GM06990 (cell line): ENCODE data around the gene MEF2A.
"Not testable (repeated sequence)": the region's sequence is repeated elsewhere in the genome, so short reads cannot be mapped to it uniquely, and the experiment has no call there.

Experiments used
- DNase-seq: peaks from one replicate; pipeline ENCODE4 v3.0.0-alpha.2; 2011; ENCODE audit not compliant: insufficient read length; ENCODE audit errors: extremely low read depth
- H3K27me3 ChIP-seq: replicated peaks from 2 replicates; pipeline ENCODE4 v1.6.0; 2011; ENCODE audit warnings: low read length; ENCODE audit not compliant: control insufficient read depth, insufficient read depth
- H3K36me3 ChIP-seq: 2 replicates; pipeline ENCODE4 v1.5.1; 2011; ENCODE audit warnings: low read length; ENCODE audit not compliant: control insufficient read depth, insufficient read depth
- H3K4me3 ChIP-seq: replicated peaks from 2 replicates; pipeline ENCODE4 v1.5.1; 2011; ENCODE audit warnings: low read depth, mild to moderate bottlenecking, control low read depth, low read length
- CTCF ChIP-seq: IDR thresholded peaks from 2 replicates; pipeline ENCODE4 v1.5.1; 2011; ENCODE audit warnings: low read length, control low read depth, mild to moderate bottlenecking, inconsistent platforms; ENCODE audit not compliant: insufficient read depth, poor library complexity, severe bottlenecking

Gene MEF2A

GRCh38 chr15:99732751-99733267 is 167.0 kb downstream of the MEF2A start:
- Histone ChIP-seq H3K36me3 (peaks cover 3% of the 10 kb centered on the region), H3K27me3 (no peaks in the 10 kb centered on the region), H3K4me3 (peak overlapping the region; percentile 68)
- TF ChIP-seq CTCF = no peak
- DNase-seq = peak; percentile 56

- peak; percentile 93 for DNase-seq
- no peak for TF ChIP-seq CTCF
- peak within 1 kb of the TSS; percentile 68 for H3K4me3 ChIP-seq
- H3K27me3 ChIP-seq = no peaks in the 10 kb centered on the region
- H3K36me3 ChIP-seq = peaks cover 3% of the 10 kb centered on the region
Observed at GRCh38 chr15:99733268-99734039, 167.7 kb downstream of the MEF2A start, which contains the start of gene LYSMD4. Gene LYSMD4, minus strand, starts transcription at chr15:99733437. Its CDS starts 1,438 bp downstream, at chr15:99731999.

- H3K27me3 ChIP-seq, H3K4me3 ChIP-seq, H3K36me3 ChIP-seq, DNase-seq: not testable (repeated sequence)
Observed at GRCh38 chr15:99734040-99734291, 168.2 kb downstream of the MEF2A start.

GRCh38 chr15:99734575-99734974 is 168.8 kb downstream of the MEF2A start:
- H3K36me3 ChIP-seq = no peaks in the 10 kb centered on the region
- H3K27me3 ChIP-seq = no peaks in the 10 kb centered on the region
- DNase-seq = no peak
- TF ChIP-seq CTCF = no peak
- no peak overlapping the region for H3K4me3 ChIP-seq

- no peak overlapping the region for H3K4me3 ChIP-seq
- DNase-seq = no peak
- TF ChIP-seq CTCF = no peak
Observed at GRCh38 chr15:99735868-99736267, 170.1 kb downstream of the MEF2A start.

GRCh38 chr15:99736702-99737101 is 170.9 kb downstream of the MEF2A start:
- TF ChIP-seq CTCF = no peak
- no peaks in the 10 kb centered on the region for H3K36me3 ChIP-seq
- DNase-seq = no peak
- no peaks in the 10 kb centered on the region for H3K27me3 ChIP-seq
- no peak overlapping the region for H3K4me3 ChIP-seq

More at GRCh38 chr15:99735868-99736267, 170.1 kb downstream of the MEF2A start:
- H3K27me3 ChIP-seq = no peaks in the 10 kb centered on the region
- H3K36me3 ChIP-seq = no peaks in the 10 kb centered on the region
